HPDE6-E6E7 (cell line): Measurements from ENCODE around the gene OLFML3.
"Not testable (repeated sequence)": the region's sequence is repeated elsewhere in the genome, so short reads cannot be mapped to it uniquely, and the experiment has no call there.

Experiments used
- DNase-seq: peaks from one replicate; pipeline ENCODE4 v3.0.0; 2011; ENCODE audit warnings: missing footprints; ENCODE audit errors: extremely low spot score

Gene OLFML3, protein sequence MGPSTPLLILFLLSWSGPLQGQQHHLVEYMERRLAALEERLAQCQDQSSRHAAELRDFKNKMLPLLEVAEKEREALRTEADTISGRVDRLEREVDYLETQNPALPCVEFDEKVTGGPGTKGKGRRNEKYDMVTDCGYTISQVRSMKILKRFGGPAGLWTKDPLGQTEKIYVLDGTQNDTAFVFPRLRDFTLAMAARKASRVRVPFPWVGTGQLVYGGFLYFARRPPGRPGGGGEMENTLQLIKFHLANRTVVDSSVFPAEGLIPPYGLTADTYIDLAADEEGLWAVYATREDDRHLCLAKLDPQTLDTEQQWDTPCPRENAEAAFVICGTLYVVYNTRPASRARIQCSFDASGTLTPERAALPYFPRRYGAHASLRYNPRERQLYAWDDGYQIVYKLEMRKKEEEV

DNA sequence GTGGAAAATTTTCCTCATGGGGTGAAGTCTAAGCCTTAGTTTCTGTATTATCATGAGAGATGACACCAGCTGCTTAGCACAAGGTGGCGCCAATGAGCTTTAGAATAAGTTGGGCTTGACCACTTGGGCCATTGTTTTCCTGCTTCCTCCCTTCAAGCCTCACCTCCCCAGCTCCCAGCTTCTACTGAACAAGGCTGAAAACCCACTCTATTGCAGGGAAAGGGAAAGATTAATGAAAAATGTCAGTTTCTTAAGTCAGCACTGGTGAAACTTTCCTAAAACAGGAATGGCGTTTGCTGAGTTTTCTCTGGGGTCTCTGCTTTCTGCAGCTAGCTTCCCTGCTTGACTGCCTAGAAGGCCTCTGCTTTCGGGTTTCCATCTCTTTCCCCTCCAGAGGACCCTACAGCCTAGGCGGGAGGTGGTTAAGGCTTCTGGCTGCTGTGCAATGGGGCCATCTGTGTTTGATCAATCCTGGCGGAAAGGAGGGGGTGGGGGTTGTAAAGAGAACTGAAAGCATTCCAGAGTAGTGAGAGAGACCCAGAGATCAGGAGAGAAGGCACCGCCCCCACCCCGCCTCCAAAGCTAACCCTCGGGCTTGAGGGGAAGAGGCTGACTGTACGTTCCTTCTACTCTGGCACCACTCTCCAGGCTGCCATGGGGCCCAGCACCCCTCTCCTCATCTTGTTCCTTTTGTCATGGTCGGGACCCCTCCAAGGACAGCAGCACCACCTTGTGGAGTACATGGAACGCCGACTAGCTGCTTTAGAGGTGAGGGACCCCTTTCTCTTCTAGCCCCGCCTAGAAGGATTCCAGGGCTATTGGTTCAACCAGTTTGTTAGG lies at the start of gene OLFML3:
Gene OLFML3 (plus strand): TSS at position 612 of the 840 bp plus-strand sequence. CDS start 43 bp downstream, at position 655.
- peak; percentile 69 for DNase-seq

DNA sequence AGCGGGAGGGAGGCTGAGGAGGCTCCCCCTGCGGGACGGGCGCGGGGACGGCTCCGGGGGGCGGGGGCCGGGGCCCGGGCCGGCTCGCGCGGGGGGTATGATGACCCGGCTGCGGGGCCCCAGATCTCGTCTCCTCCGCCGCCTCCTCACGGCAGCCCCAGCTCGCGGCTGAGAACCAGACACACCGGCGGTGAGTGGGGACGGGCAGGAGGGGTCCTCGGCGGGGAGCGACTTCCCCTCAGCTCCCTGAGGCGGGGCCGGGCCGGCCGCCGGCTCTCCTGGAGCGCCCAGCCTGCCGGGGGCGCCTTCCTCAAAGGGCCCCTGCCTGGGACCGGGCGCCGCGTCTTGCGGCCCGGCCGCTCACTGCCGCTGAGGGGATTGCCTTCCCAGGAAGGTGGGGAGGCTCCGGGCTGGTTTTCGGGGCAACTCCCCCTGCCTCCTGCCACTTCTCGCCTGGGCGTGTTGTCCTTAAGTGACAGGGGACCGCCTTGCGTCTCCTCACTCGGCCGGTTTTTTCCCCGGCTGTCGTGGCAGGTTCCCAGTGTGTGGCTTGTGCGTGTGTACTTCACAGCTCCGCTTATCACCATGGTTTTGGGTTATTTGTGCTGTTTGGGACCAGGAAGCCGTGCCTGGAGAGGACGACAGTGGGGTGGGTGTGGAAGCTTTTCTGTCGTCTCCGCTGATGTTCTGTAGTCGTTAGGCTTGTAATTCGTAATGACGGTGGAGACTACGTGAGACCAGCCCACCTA lies 49.4 kb upstream of the OLFML3 start:
- peak; percentile 41 for DNase-seq

DNA sequence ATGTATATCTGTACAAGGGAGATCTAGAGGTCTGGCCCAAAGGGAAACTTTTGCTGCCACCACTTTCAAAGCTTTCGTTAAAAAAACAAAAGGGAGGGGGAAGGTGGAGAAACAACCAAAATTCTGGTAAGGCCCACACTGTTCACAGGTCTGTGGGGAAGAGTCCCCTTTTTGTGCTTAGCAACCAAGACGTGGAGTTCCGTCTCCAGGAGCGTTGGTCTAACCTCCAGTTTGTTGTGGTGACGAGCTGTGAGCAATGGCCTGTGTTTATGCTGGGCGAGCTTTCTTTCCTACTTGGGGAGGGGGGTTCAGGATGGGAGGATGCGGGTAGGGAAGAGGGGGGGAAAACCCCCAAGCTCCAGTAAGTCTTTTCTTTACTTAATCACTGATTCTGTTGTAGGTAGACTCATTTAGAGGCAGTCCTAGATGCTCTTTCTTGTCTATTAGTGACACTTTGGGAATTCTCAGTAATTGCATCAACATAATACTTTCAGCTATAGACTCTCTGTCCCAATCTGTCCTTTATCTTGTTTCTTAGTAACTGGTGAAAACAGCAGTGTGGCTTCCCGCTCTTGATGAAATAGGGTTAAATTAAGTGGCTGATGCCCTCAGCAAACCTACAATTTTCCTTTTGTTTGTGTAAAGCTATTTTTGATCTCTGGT lies 48.6 kb upstream of the OLFML3 start:
- DNase-seq, result peak; percentile 36

DNA sequence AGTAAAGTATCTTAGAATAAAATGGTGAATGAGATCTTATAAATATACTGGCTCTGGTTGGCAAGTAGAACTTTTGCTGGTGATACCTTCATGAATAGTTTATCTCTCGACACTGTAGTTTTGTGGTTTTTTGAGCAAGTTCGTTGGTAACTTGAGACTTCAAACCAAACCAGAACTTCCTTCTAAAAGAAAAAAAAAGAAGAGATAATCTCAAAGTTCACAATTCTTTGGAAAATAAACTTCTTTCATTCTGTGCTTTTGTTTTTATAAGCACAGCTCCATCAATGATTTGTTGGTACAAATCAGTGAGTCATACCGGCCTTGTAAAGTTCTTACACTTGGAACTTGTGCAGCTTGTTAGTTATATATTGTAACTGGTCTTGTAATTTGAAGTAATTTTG lies 47.8 kb upstream of the OLFML3 start:
- DNase-seq, result no peak

DNA sequence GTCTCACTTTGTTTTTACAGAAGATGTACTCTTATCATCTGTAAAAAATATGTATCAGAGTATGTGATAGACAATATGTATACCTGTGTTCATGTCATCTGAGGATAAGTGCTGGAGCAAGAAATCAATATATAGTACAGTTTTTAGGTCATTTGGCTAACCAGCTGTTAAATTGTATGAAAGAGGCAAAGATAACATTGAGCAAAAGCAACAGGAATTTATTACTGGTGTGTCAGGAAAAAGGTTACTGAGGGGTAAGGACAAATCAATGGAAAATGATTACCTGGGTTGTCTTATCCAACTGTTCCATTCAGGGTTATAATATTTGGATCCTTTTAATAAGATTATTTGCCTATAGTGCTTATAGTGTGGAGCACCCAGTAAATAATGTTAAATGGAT lies 45.3 kb upstream of the OLFML3 start:
- no peak for DNase-seq

DNA sequence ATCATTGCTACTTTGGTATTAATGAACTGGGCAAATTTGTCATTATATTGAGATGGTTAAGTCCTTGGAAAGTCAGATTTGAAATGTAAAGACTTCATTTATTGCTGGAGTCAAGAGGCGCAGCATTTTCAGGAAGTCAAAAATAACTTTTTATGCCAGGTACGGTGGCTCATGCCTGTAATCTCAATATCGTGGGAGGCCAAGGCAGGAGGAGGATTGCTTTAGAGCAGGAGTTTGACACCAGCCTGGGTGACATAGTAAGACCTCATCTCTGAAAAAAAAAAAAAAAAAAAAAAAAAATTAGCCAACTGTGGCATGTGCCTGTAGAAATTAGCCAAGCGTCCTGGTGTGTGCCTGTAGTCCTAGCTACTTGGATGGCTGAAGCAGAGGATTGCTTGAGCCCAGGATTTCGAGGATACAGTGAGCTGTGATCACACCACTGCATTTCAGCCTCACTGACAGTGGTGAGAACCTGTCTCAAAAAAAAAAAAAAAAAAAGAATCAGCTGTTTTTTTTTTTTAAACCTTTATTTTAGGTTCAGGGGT lies 44.7 kb upstream of the OLFML3 start:
- DNase-seq, result no peak

DNA sequence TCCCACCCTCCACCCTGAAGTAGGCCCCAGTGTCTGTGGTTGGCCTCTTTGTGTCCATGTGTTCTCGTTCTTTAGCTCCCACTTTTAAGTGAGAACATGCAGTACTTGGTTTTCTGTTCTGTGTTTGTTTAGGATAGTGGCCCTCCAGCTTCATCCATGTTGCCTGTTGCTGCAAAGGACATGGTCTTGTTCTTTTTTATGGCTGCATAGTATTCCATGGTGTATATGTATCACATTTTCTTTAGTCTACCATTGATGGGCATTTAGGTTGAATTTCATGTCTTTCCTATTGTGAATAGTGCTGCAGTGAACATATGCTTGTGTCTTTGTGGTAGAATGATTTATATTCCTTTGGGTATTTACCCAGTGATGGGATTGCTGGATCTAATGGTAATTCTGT lies 44.1 kb upstream of the OLFML3 start:
- no peak for DNase-seq

DNA sequence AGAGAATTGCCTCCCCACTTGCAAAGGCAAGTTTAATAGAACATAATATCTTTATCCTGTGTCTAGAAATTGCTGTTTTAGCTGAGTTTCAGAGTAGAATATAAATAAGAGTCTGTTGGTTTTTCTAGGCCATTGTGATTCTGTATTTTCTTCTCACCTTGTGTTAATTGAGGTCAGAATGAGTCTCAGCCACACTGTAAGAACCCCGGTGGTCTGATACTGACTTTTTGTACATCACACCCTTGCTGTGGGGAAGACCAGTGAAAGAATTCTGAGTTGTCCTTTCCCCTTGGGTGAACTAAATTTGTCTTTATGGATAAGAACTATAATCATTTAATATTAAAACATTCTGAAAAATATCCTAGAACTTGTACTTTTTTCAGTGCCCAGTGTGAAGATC lies 43.3 kb upstream of the OLFML3 start:
- no peak for DNase-seq

DNA sequence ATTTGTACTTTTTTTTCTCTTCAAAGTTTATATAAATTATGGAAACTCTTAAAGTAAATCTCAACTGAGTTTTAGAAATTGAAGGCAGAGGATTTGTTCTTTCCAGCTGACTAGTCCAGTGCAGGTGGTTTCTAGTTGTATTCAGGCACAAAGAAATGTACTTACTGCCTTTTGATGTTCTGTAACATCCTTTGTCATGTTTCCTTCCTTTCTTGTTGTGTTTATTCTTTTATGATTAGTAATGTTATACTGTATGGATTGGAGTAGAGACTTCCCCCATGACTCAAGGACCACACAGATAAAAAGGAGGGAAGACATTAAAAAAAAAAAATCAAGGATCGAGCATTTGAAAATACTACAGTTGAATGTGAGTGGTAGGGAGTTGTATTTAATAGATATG lies 42.1 kb upstream of the OLFML3 start:
- no peak for DNase-seq

DNA sequence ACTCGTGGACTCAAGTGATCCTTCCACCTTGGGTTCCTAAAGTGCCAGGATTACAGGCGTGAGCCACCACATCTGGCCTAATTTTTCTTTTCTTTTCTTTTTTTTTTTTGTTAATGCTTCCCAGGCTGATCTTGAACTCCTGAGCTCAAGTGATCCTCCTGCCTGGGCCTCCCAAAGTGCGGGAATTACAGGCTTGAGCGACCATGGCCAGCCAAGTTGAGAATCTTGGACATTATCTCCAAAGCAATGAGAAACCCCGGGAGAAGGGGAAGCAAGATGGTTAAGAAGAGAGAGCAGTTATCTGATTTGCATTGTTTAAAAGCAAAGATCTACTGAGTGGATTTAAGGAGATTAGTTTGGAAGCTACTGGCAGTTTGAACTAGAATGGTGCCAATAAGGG lies 41.1 kb upstream of the OLFML3 start:
- DNase-seq, result no peak

DNA sequence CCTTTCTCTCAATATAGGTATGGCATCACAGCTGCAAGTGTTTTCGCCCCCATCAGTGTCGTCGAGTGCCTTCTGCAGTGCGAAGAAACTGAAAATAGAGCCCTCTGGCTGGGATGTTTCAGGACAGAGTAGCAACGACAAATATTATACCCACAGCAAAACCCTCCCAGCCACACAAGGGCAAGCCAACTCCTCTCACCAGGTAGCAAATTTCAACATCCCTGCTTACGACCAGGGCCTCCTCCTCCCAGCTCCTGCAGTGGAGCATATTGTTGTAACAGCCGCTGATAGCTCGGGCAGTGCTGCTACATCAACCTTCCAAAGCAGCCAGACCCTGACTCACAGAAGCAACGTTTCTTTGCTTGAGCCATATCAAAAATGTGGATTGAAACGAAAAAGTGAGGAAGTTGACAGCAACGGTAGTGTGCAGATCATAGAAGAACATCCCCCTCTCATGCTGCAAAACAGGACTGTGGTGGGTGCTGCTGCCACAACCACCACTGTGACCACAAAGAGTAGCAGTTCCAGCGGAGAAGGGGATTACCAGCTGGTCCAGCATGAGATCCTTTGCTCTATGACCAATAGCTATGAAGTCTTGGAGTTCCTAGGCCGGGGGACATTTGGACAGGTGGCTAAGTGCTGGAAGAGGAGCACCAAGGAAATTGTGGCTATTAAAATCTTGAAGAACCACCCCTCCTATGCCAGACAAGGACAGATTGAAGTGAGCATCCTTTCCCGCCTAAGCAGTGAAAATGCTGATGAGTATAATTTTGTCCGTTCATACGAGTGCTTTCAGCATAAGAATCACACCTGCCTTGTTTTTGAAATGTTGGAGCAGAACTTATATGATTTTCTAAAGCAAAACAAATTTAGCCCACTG lies 38.7 kb upstream of the OLFML3 start:
- DNase-seq, result no peak

DNA sequence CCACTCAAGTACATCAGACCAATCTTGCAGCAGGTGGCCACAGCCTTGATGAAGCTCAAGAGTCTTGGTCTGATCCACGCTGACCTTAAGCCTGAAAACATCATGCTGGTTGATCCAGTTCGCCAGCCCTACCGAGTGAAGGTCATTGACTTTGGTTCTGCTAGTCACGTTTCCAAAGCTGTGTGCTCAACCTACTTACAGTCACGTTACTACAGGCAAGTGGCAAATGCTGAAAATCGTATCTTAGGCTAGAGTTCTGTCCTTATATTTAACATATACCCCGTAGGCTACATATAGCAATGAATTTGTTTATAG lies 38.1 kb upstream of the OLFML3 start:
- DNase-seq, result no peak

DNA sequence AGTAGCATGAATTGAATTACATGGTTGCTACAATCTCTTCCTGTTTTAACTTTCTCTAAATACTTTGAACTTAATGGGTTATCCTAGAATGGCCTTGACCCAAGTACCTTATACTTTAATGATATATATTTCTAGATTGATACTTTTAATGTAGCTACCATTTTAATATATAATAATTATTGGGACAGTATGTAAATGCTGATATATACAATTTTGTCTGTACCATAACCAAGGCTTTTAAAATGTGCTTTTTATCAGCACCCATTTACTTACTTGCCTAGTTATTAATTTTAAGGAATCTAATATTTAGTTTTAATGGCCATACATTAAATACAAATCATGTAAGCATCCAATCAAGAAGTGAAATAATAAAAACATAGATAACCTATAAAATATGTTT lies 36.7 kb upstream of the OLFML3 start:
- no peak for DNase-seq

DNA sequence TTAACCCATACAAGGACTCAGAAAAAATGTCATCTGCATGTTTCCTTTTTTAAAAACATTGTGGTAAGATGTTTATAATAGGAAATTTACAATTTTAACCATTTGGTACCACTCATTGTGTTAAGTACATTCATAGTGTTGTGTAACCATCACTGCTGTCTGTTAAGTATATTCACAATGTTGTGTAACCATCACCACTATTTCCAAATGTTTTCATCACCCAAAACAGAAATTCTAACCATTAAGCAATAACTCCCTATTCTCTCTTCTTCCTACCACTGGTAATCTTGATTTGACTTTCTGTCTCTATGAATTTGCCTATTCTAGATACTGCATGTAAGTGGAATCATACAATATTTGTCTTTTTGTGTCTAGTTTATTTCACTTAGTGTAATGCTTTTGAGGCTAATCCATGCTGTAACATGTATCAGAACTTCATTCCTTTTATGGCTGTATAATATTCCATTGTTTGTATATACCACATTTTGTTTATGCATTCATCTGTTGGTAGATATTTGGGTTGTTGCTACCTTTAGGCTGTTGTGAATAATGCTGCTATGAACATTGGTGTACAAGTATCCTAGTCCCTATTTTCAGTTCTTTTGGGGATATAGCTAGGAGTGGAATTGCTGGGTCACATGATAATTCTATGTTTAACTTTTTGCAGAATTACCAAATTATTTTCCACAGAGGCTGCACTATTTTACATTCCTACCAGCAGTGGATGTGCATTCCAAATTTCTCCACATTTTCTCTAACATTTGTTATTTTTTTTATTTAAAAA lies 36.1 kb upstream of the OLFML3 start:
- no peak for DNase-seq

DNA sequence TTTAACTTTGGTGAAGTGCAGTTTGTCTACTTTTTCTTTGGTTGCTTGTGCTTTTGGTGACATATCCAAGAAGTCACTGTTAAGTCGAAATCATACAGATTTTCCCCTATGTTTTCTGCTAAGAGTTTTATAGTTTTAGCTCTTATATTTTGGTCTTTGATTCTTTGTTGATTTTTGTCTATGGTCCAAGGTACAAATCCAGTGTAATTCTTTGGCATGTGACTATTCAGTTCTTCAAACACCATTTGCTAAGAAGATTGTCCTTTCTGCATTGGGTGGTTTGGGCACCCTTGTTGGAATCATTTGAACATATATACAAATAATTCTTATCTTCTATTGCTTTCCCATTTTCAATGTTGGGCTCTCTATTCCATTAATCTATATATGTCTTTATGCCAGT lies 33.9 kb upstream of the OLFML3 start:
- no peak for DNase-seq

DNA sequence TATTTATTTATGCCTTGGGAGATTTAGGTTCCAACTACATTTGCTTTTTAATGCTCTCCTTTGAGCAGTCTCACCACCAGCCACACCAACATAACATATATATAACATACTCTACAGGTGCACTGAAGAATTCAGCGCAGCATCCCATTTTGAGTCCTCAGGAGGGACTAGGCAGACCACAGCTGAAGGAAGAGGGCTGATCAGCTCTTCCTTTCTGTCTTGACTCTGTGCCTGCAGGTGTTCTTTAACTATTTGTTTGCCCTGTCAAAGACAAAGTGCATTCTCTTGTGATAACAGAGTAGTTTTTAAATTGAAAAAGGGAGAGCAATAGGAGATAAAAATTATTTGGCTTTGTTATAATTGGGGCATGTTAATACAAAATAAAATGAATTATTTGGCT lies 33.2 kb upstream of the OLFML3 start:
- DNase-seq, result no peak

DNA sequence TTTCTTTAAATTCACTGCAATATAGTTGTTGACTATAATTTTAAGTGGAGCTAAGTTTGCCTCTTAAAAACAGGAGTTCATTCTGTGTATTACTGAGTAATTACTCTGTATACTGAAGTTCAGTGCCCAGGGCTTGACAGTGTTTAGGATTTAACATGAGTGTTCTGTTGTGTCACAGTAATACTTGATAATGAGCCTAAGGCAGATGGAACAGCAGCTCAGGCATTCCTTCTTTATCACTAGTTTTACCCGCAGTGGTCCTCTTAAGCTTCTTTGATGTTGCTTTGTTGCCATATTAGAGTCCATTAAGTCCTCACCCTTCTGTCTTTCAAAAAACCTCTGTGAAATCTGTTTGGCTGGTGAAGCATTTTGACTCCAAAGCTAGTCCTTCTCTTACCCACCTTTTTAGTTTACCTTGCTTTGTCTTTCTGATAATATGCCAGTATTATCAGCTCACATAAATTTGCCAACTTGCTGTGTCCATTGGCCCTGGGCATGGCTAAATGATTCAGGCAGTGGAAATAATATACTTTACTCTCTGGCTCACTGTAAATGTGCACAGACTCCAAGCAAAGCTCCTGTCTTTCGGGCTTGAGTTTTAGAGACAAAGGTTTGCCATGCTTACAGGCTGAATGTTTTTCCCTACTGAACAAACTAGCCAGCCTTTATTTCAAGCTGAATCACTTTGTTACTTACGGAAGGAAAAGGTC lies 32.4 kb upstream of the OLFML3 start:
- DNase-seq, result no peak

DNA sequence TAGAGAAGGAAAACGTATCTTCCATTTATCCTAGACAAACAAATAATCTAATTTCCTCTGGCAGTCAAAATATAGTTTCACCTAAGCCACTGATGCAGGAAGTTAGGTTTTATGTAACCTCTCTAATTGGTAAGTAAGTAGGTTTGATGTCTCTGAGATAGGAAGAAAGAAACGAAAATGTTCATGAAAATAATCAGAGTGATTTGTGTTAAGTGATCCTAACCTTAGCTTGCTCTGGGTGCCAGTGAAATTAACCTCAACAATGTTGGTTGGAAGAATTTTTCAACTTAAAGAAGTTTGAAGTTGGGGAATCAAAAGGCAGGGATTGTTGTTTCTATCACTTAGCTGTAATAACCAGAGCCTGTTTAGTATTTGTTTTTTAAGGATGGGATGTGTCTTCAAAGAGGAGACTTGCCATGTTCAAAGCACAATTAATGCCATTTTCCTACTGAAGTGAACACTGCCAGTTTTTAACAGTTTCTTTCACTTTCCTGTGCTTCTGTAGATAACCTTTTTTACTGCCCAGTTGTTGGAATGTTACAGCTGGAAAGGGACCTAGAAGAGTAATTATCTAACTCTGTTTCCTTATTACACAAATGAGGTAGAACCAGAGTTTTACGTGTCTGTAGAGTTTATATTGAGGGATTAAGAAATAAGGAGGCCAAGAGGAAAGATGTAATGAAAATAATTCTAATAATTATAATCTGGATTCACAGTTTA lies 31.7 kb upstream of the OLFML3 start:
- no peak for DNase-seq

DNA sequence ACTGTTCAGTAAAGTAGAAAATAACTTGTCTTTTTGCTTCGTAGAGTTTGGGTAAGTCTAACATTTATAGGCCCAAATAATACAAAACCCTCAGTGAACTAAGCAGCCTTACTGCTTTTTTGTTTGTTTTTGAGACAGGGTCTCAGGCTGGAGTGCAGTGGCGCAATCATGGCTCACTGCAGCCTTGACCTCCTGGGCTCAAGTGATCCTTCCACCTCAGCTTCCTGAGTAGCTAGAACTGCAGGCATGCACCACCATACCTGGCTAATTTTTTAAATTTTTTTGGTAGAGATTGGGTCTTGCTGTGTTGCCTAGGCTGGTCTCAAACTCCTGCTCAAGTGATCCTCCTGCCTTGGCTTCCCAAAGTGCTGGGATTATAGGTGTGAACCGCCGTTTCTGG lies 31.1 kb upstream of the OLFML3 start:
- not testable (repeated sequence) for DNase-seq
